Loucy (cell line): Measurements from ENCODE around the gene POPDC2.

Experiments
- H2AFZ ChIP-seq: fragments of 200-600 bp; sonication (generic); 2 replicates; pipeline ENCODE4 v1.6.0; 2016; ENCODE audit warnings: antibody characterized with exemption, mild to moderate bottlenecking, low read length, moderate library complexity
- H3F3A ChIP-seq: fragments of 200-600 bp; 2 replicates; pipeline ENCODE4 v1.6.0; 2016; ENCODE audit warnings: antibody characterized with exemption, low read depth, mild to moderate bottlenecking
- H3K27me3 ChIP-seq: fragments of 200-600 bp; sonication (generic); 2 replicates; pipeline ENCODE4 v1.6.1; 2014; ENCODE audit warnings: low read length, mild to moderate bottlenecking; ENCODE audit not compliant: insufficient read depth, poor library complexity, severe bottlenecking
- H3K36me3 ChIP-seq: fragments of 200-600 bp; sonication (generic); 2 replicates; pipeline ENCODE4 v1.6.1; 2016; ENCODE audit warnings: low read length; ENCODE audit not compliant: insufficient read depth
- H3K4me1 ChIP-seq: fragments of 200-600 bp; sonication (generic); 2 replicates; pipeline ENCODE4 v1.5.1; 2014; ENCODE audit warnings: low read length, mild to moderate bottlenecking; ENCODE audit not compliant: insufficient read depth, poor library complexity, severe bottlenecking
- H3K4me2 ChIP-seq: fragments of 200-600 bp; sonication (generic); 2 replicates; pipeline ENCODE4 v1.6.0; 2014; ENCODE audit warnings: antibody characterized with exemption, low read length, low read depth, mild to moderate bottlenecking; ENCODE audit not compliant: poor library complexity, severe bottlenecking
- H3K4me3 ChIP-seq: fragments of 200-600 bp; sonication (generic); 2 replicates; pipeline ENCODE4 v1.5.1; 2014; ENCODE audit warnings: low read length, mild to moderate bottlenecking, mixed read lengths; ENCODE audit not compliant: poor library complexity, severe bottlenecking
- H3K79me2 ChIP-seq: fragments of 200-600 bp; sonication (generic); 2 replicates; pipeline ENCODE4 v1.6.1; 2014; ENCODE audit warnings: low read length; ENCODE audit not compliant: insufficient read depth
- H3K9ac ChIP-seq: fragments of 200-600 bp; sonication (generic); 2 replicates; pipeline ENCODE4 v1.6.0; 2014; ENCODE audit warnings: mild to moderate bottlenecking, low read depth, low read length, moderate library complexity; ENCODE audit not compliant: poor library complexity, severe bottlenecking
- H3K9me2 ChIP-seq: fragments of 200-600 bp; sonication (generic); replicated peaks from 2 replicates; pipeline ENCODE4 v1.6.1; 2016; ENCODE audit warnings: low read depth, low read length, mixed read lengths
- H3K9me3 ChIP-seq: fragments of 200-600 bp; sonication (generic); 2 replicates; pipeline ENCODE4 v1.6.1; 2014; ENCODE audit warnings: mild to moderate bottlenecking, antibody characterized with exemption, low read length, low read depth; ENCODE audit not compliant: insufficient read depth
- H4K20me1 ChIP-seq: fragments of 200-600 bp; sonication (generic); 2 replicates; pipeline ENCODE4 v1.6.0; 2014; ENCODE audit warnings: antibody characterized with exemption, low read length, mild to moderate bottlenecking; ENCODE audit not compliant: insufficient read depth, poor library complexity, severe bottlenecking
- EZH2phosphoT487 ChIP-seq: fragments of 200-600 bp; IDR thresholded peaks from 2 replicates; pipeline ENCODE4 v1.6.1; 2018; ENCODE audit warnings: antibody characterized with exemption, mild to moderate bottlenecking, moderate library complexity, borderline replicate concordance
- TF ChIP-seq, protein P1 (sequence below): fragments of 200-600 bp; sonication (generic); conservative IDR thresholded peaks from 2 replicates; pipeline ENCODE4 v1.5.1; 2014; ENCODE audit warnings: mild to moderate bottlenecking, antibody characterized with exemption, low read length

The POPDC2 gene

DNA sequence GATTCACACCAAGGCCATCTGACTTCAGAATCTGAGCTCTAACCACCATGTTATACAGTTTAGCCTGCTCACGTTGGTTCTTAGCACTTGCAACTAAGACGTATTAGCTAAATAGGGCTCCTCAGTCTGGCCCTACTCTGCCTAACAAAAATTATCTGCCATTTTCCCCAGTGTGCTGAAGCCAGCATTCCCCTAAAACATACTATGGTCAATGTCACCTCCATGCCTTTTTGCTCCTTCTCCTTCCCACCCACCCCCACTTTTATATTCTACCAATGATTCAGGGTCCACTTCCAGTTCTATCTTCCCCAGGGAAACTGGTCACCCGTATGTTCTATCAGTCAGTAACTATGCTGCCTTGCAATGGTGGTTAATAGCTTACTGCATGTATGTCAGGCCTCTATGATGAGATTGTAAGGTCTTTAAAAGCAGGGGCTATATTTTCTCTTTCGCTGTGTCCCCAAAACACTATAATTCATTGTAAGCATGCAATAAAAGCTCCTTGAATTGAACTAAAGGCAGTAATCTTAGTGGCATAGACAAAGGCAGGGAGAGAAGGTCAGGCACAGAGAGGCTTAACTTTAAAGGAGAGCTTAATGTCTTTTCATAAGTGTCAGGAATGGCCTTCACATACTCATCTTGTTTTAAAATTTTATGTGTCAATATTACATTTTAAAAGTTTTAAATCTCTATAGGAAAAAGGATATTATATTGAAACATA, 23.3 kb downstream of the POPDC2 start:
- Histone ChIP-seq H3K9me3 (no peaks in the 10 kb centered on the region), H3K9ac (no peak overlapping the region), H3K9me2 (no peaks in the 10 kb centered on the region), H2AFZ (no peak overlapping the region), H3F3A (no peaks in the 10 kb centered on the region), H4K20me1 (no peaks in the 10 kb centered on the region), H3K4me1 (peaks cover 11% of the 10 kb centered on the region), H3K27me3 (no peaks in the 10 kb centered on the region), H3K4me2 (no peak overlapping the region), H3K4me3 (no peak overlapping the region), H3K36me3 (no peaks in the 10 kb centered on the region), H3K79me2 (no peaks in the 10 kb centered on the region)
- TF ChIP-seq EZH2phosphoT487, result no peak
- TF ChIP-seq, protein P1, sequence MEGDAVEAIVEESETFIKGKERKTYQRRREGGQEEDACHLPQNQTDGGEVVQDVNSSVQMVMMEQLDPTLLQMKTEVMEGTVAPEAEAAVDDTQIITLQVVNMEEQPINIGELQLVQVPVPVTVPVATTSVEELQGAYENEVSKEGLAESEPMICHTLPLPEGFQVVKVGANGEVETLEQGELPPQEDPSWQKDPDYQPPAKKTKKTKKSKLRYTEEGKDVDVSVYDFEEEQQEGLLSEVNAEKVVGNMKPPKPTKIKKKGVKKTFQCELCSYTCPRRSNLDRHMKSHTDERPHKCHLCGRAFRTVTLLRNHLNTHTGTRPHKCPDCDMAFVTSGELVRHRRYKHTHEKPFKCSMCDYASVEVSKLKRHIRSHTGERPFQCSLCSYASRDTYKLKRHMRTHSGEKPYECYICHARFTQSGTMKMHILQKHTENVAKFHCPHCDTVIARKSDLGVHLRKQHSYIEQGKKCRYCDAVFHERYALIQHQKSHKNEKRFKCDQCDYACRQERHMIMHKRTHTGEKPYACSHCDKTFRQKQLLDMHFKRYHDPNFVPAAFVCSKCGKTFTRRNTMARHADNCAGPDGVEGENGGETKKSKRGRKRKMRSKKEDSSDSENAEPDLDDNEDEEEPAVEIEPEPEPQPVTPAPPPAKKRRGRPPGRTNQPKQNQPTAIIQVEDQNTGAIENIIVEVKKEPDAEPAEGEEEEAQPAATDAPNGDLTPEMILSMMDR, result no peak

DNA sequence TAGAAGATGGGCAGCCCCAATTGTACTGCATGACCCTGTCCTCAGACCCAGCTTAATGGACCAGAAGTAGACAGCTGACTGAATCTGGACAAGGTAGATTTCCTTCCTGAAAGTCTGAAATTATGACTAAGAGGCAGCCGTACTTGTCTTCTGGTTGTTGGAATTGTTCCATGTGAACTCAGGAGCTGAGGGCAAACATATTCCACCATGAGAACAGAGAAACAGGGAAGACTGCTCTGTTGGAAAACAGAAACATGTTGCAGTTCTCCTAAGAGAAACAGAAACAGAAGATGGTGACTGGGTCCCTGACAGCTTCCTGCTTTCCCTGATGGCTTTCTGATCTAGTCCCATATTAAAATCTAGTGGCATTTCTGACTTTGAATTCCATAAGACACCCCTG, 24.1 kb downstream of the POPDC2 start:
- Histone ChIP-seq H2AFZ (no peak overlapping the region), H4K20me1 (no peaks in the 10 kb centered on the region), H3K9ac (no peak overlapping the region), H3K79me2 (no peaks in the 10 kb centered on the region), H3K27me3 (no peaks in the 10 kb centered on the region), H3F3A (no peaks in the 10 kb centered on the region), H3K36me3 (no peaks in the 10 kb centered on the region), H3K4me2 (no peak overlapping the region), H3K4me1 (peaks cover 11% of the 10 kb centered on the region), H3K9me3 (no peaks in the 10 kb centered on the region), H3K4me3 (no peak overlapping the region), H3K9me2 (no peaks in the 10 kb centered on the region)
- no peak for TF ChIP-seq EZH2phosphoT487
- TF ChIP-seq, protein P1, result no peak

DNA sequence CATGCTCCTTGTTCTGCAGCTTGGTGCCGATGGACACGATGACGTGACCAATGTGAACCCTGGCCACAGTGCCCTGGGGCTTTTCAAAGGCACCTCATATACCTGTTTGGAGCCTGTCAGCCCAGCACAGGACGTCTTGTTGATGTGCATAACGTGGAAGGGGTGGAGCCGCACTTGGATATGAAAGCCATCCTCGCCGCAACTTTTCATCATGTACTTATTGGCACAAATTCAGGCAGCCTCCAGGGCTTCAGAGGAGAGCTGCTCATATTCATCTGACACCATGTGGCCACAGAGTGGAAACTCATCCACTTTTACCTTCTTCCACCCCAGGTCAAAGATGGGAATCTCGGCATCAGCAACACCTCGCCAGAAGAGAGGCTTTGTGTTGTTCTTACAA, 24.7 kb downstream of the POPDC2 start:
- H3K36me3 ChIP-seq, result no peaks in the 10 kb centered on the region
- no peak overlapping the region for H3K4me3 ChIP-seq
- H2AFZ ChIP-seq, result no peak overlapping the region
- H3K79me2 ChIP-seq, result no peaks in the 10 kb centered on the region
- H3K9me3 ChIP-seq, result no peaks in the 10 kb centered on the region
- H3K4me1 ChIP-seq, result peaks cover 11% of the 10 kb centered on the region
- H3F3A ChIP-seq, result no peaks in the 10 kb centered on the region
- H3K4me2 ChIP-seq, result no peak overlapping the region
- no peaks in the 10 kb centered on the region for H3K9me2 ChIP-seq
- no peaks in the 10 kb centered on the region for H3K27me3 ChIP-seq
- TF ChIP-seq, protein P1, result no peak
- TF ChIP-seq EZH2phosphoT487, result no peak
- H3K9ac ChIP-seq, result no peak overlapping the region
- H4K20me1 ChIP-seq, result no peaks in the 10 kb centered on the region
